Type B pancreatic cell (in vitro differentiated cells): ENCODE results near the gene ZMIZ1. TPM values are rescaled to one million over a fixed set of nuclear protein-coding genes. Genes with fewer than 3 reads are reported as not detected.
A peak's percentile ranks its signal among the peaks of the same experiment; 100 is the strongest.

ENCODE experiments used
- DNase-seq: peaks from one replicate; pipeline ENCODE4 v3.0.0; 2021; ENCODE audit warnings: mixed read lengths; ENCODE audit not compliant: unreplicated experiment; ENCODE audit errors: extremely low spot score
- H3K27ac Mint-ChIP-seq: 2 replicates; pipeline ENCODE4 v1.8.0; 2021; ENCODE audit warnings: mild to moderate bottlenecking, mixed read lengths
- H3K27me3 Mint-ChIP-seq: 2 replicates; pipeline ENCODE4 v1.8.0; 2021; ENCODE audit warnings: mixed read lengths
- H3K36me3 Mint-ChIP-seq: 2 replicates; pipeline ENCODE4 v1.8.0; 2021; ENCODE audit warnings: mixed read lengths
- H3K4me1 Mint-ChIP-seq: one replicate; pipeline ENCODE4 v1.8.0; 2021; ENCODE audit warnings: mixed read lengths; ENCODE audit not compliant: unreplicated experiment
- H3K4me3 Mint-ChIP-seq: 2 replicates; pipeline ENCODE4 v1.8.0; 2021; ENCODE audit warnings: mild to moderate bottlenecking, mixed read lengths
- H3K9me3 Mint-ChIP-seq: 2 replicates; pipeline ENCODE4 v1.8.0; 2021; ENCODE audit warnings: mixed read lengths
- total RNA-seq: library from RNA; stranded (reverse); gene quantifications from 2 replicates; pipeline ENCODE4 v1.2.1, GENCODE V29; 2021; ENCODE audit warnings: low replicate concordance
- TF ChIP-seq, protein P1 (sequence below): fragments of 200-600 bp; sonication (generic); conservative IDR thresholded peaks from 2 replicates; pipeline ENCODE4 v1.5.0; 2021; ENCODE audit warnings: antibody characterized with exemption, mild to moderate bottlenecking

Gene ZMIZ1
- total RNA-seq, 1 donor from 2014 or later: 102 TPM

DNA sequence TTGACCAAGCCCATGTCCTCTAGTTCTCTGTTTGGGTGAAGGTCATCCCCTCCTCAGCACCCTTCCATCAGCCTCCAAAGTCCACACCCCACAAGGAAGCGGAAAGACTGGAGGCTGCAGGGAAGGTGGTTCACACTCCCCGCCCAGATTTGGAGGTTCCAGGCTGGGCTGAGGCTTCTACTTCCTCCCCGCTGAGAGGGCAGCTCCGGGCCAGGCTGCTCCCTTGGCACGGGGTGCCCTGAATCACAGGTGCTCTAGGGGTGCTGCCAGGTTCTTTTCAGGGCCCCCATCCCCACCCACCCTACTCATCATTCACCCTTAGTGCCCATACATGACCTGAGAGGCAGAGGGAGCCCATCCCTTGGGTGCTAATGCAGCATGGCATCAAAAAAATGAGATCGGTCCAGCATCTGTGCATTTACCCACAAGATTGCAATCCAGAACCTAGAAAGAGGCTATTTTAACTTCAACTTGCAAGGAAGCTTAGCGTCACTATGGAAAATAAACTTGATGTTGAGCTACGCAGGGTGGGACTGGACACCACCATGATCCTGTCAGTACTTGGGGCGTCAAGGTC is 47.3 kb upstream of the ZMIZ1 start:
- H3K36me3 Mint-ChIP-seq: no peaks in the 10 kb centered on the region
- H3K9me3 Mint-ChIP-seq: no peaks in the 10 kb centered on the region
- TF ChIP-seq, protein P1, sequence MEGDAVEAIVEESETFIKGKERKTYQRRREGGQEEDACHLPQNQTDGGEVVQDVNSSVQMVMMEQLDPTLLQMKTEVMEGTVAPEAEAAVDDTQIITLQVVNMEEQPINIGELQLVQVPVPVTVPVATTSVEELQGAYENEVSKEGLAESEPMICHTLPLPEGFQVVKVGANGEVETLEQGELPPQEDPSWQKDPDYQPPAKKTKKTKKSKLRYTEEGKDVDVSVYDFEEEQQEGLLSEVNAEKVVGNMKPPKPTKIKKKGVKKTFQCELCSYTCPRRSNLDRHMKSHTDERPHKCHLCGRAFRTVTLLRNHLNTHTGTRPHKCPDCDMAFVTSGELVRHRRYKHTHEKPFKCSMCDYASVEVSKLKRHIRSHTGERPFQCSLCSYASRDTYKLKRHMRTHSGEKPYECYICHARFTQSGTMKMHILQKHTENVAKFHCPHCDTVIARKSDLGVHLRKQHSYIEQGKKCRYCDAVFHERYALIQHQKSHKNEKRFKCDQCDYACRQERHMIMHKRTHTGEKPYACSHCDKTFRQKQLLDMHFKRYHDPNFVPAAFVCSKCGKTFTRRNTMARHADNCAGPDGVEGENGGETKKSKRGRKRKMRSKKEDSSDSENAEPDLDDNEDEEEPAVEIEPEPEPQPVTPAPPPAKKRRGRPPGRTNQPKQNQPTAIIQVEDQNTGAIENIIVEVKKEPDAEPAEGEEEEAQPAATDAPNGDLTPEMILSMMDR: no peak
- DNase-seq: no peak
- no peak overlapping the region for H3K4me3 Mint-ChIP-seq
- peaks cover 28% of the 10 kb centered on the region for H3K4me1 Mint-ChIP-seq
- H3K27me3 Mint-ChIP-seq: no peaks in the 10 kb centered on the region
- H3K27ac Mint-ChIP-seq: peak overlapping the region; percentile 41

DNA sequence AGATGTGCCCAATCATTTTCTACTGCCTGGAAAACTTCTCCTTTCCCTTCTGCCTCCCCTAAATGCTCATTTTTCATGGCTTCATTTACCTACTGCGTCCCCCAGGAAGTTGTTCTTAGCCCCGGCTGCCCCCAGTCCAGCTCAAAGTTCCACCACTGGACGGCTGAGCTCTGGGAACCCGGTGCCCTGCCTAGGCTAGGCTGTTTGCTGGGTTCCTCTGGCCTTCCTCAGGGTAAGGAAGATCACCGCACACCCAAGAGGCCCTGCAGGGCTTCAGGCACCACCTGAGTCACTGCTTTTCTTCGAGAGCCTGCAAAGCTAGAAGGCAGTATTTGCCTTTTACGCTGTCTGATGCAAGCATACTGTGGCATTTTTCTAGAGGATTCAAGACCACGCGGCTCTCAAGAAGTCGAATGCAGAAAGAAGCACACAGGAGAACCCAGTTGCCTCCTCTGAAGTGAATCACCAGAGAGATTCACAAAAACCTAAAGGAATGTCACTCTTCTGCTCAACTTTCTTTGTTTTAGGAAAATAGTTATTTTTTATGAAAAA is 46.7 kb upstream of the ZMIZ1 start:
- peak overlapping the region; percentile 41 for H3K27ac Mint-ChIP-seq
- no peak for DNase-seq

DNA sequence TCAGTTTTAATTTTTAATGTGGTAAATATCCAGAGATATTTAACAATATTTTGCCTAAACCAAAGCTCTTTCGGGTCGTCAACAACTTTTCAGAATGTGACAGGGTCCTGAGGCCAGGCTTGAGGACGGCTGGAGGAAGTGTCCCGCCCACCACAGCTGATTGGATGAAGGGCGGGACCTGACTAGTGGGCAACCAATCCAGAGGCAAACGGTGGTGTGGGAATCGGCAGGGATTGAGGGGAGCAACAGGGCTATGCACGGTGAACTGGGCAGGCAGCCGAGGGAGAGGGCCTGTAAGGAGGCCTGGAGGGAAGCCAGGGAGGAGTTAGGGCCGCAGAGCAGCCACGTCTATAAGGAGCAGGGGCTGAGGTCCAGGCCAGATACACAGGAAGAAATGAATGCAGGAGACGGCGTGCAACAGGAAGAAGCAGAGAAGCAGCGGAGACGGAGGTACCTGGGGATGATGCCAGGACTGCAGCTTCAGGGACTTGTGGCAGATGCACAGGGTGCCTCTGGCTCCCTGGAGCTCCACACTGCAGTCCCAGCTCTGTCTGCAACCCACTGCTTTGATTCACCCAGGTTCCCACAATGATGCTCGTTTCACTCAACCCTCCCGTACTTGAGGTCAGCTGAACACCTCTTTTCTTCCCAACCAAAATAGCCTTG is 46.1 kb upstream of the ZMIZ1 start:
- no peak for DNase-seq
- H3K36me3 Mint-ChIP-seq: no peaks in the 10 kb centered on the region

More for the DNA sequence above, 46.7 kb upstream of the ZMIZ1 start:
- Mint-ChIP-seq H3K4me3 (no peak overlapping the region), H3K36me3 (no peaks in the 10 kb centered on the region), H3K27me3 (no peaks in the 10 kb centered on the region), H3K9me3 (no peaks in the 10 kb centered on the region), H3K4me1 (peaks cover 29% of the 10 kb centered on the region)
- TF ChIP-seq, protein P1: no peak

GRCh38 chr10:79023240-79024162 is 45.3 kb upstream of the ZMIZ1 start:
- no peaks in the 10 kb centered on the region for H3K36me3 Mint-ChIP-seq
- H3K4me3 Mint-ChIP-seq: no peak overlapping the region
- peak overlapping the region; percentile 12 for H3K27ac Mint-ChIP-seq
- TF ChIP-seq, protein P1: no peak
- no peak for DNase-seq
- no peaks in the 10 kb centered on the region for H3K27me3 Mint-ChIP-seq
- peaks cover 40% of the 10 kb centered on the region for H3K4me1 Mint-ChIP-seq
- H3K9me3 Mint-ChIP-seq: no peaks in the 10 kb centered on the region

More for the DNA sequence above, 46.1 kb upstream of the ZMIZ1 start:
- no peaks in the 10 kb centered on the region for H3K9me3 Mint-ChIP-seq
- TF ChIP-seq, protein P1: no peak
- H3K27ac Mint-ChIP-seq: peak overlapping the region; percentile 12
- H3K27me3 Mint-ChIP-seq: no peaks in the 10 kb centered on the region
- peaks cover 35% of the 10 kb centered on the region for H3K4me1 Mint-ChIP-seq
- no peak overlapping the region for H3K4me3 Mint-ChIP-seq

DNA sequence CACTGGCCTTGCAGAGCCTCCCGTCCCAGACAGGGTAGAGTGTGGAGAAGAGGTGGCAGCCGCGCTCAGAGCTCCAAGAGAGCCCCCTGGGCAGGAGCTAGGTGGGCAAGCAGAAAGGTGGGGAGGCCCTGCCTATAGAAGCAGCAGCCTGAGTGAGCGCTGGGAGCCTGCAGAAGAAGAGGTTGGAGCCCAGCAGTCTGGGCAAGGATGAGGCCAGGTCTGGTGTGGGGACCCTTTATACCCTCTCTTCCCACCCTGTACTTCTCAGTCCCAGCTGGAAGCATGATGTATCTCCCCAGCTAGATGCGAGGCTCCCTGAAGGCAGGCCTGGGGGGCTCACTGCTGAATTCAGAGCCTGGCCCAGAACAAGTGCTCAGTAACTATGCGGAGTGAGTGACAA is 44.5 kb upstream of the ZMIZ1 start:
- H3K27me3 Mint-ChIP-seq: no peaks in the 10 kb centered on the region
- peaks cover 40% of the 10 kb centered on the region for H3K4me1 Mint-ChIP-seq
- no peak overlapping the region for H3K4me3 Mint-ChIP-seq
- H3K9me3 Mint-ChIP-seq: no peaks in the 10 kb centered on the region
- no peak overlapping the region for H3K27ac Mint-ChIP-seq
- DNase-seq: no peak
- TF ChIP-seq, protein P1: no peak
- no peaks in the 10 kb centered on the region for H3K36me3 Mint-ChIP-seq
